Naive thymus-derived CD4-positive, alpha-beta T cell (primary cell): Measurements from ENCODE around the gene PIANP. TPM values are rescaled to one million over a fixed set of nuclear protein-coding genes. Genes with fewer than 3 reads are reported as not detected.

Experiments
- ATAC-seq: fragments of 150-1000 bp; cut with Tn5 transposase; 2 replicates; pipeline ENCODE4 v1.10.0; 2021; ENCODE audit warnings: mild to moderate bottlenecking, moderate library complexity
- CTCF ChIA-PET: fragments of 350-600 bp; sonication (Branson Sonifier 250); formaldehyde crosslinking; loops from one replicate; lab custom pipeline; 2021; ENCODE audit warnings: antibody characterized with exemption; lab: Charles Lee
- POLR2A ChIA-PET: fragments of 350-600 bp; sonication (Branson Sonifier 250); formaldehyde crosslinking; loops from one replicate; lab custom pipeline; 2021; ENCODE audit warnings: antibody characterized with exemption, inconsistent platforms; lab: Charles Lee
- DNase-seq, 9 donors: peaks; one replicate each; pipeline versions ENCODE4 v3.0.0 to v3.0.0-alpha.2; 2020 to 2022; ENCODE audit warnings: mixed read lengths in 1 of 9
- H3K27ac ChIP-seq: one replicate; pipeline ENCODE4 v1.7.0; 2013; ENCODE audit warnings: mild to moderate bottlenecking, low read depth, low read length, moderate library complexity
- H3K27me3 ChIP-seq, 2 donors: one replicate each; pipeline ENCODE4 v1.7.0; 2013; ENCODE audit warnings: low read length in 2 of 2, mild to moderate bottlenecking in 2 of 2, moderate library complexity in 2 of 2; ENCODE audit not compliant: control insufficient read depth in 2 of 2, insufficient read depth in 2 of 2
- H3K36me3 ChIP-seq, 3 experiments: 1 replicate in 2 of 3; 2 replicates in 1 of 3; pipeline ENCODE4 v1.7.0; 2013; ENCODE audit warnings: low read length in 3 of 3, mild to moderate bottlenecking in 3 of 3, moderate library complexity in 1 of 3; ENCODE audit not compliant: insufficient read depth in 3 of 3, control insufficient read depth in 2 of 3
- H3K4me1 ChIP-seq, 2 donors: one replicate each; pipeline ENCODE4 v1.7.0; 2013; ENCODE audit warnings: low read length in 2 of 2, mild to moderate bottlenecking in 2 of 2, moderate library complexity in 1 of 2; ENCODE audit not compliant: control insufficient read depth in 2 of 2, insufficient read depth in 2 of 2
- H3K4me3 ChIP-seq: 2 replicates; pipeline ENCODE4 v1.7.0; 2013; ENCODE audit warnings: mild to moderate bottlenecking, low read length
- H3K9me3 ChIP-seq, 3 experiments: 1 replicate in 2 of 3; 2 replicates in 1 of 3; pipeline ENCODE4 v1.7.0; 2013; ENCODE audit warnings: low read length in 3 of 3; ENCODE audit not compliant: control insufficient read depth in 2 of 3
- H3K27ac Mint-ChIP-seq, 9 donors: one replicate each; pipeline ENCODE4 v1.8.0; 2020 to 2022; ENCODE audit warnings: mixed read lengths in 9 of 9, mild to moderate bottlenecking in 8 of 9, moderate library complexity in 5 of 9, inconsistent platforms in 2 of 9
- H3K27me3 Mint-ChIP-seq, 5 donors: one replicate each; pipeline ENCODE4 v1.8.0; 2021 to 2022; ENCODE audit warnings: mixed read lengths in 5 of 5, mild to moderate bottlenecking in 1 of 5
- H3K36me3 Mint-ChIP-seq, 5 donors: one replicate each; pipeline ENCODE4 v1.8.0; 2020 to 2022; ENCODE audit warnings: mixed read lengths in 5 of 5, mild to moderate bottlenecking in 3 of 5, inconsistent platforms in 1 of 5
- H3K4me1 Mint-ChIP-seq, 7 donors: one replicate each; pipeline ENCODE4 v1.8.0; 2020 to 2022; ENCODE audit warnings: mixed read lengths in 7 of 7, mild to moderate bottlenecking in 3 of 7, inconsistent platforms in 1 of 7
- H3K4me3 Mint-ChIP-seq, 10 donors: one replicate each; pipeline ENCODE4 v1.8.0; 2020 to 2022; ENCODE audit warnings: mild to moderate bottlenecking in 10 of 10, mixed read lengths in 10 of 10, moderate library complexity in 6 of 10, inconsistent platforms in 2 of 10
- H3K9me3 Mint-ChIP-seq, 11 donors: one replicate each; pipeline ENCODE4 v1.8.0; 2020 to 2022; ENCODE audit warnings: mixed read lengths in 11 of 11, mild to moderate bottlenecking in 4 of 11, inconsistent platforms in 1 of 11, moderate library complexity in 1 of 11
- intact Hi-C, 2 donors: fragments of 100-400 bp; cut with micrococcal nuclease; formaldehyde crosslinking; loops; one replicate each; pipeline ENCODE4 v1.15.1; 2023
- polyA plus RNA-seq, 2 donors: library from polyadenylated mRNA; unstranded; fragments of 300-500 nt; fragmentation: Illumina TruSeq; gene quantifications; one replicate each; pipeline ENCODE4 v1.2.3, GENCODE V29; 2021
- total RNA-seq, 6 experiments: library from RNA in 5 of 6; stranded (reverse) in 5 of 6; gene quantifications; 1 replicate in 5 of 6; 2 replicates in 1 of 6; pipeline ENCODE4 v1.2.3 and lab custom pipeline; 2021 to 2026

PIANP gene
- total and polyA plus RNA-seq, 7 experiments from 2014 or later = 0.22 to 1.7 (median 0.84) TPM; not detected in 1

DNA sequence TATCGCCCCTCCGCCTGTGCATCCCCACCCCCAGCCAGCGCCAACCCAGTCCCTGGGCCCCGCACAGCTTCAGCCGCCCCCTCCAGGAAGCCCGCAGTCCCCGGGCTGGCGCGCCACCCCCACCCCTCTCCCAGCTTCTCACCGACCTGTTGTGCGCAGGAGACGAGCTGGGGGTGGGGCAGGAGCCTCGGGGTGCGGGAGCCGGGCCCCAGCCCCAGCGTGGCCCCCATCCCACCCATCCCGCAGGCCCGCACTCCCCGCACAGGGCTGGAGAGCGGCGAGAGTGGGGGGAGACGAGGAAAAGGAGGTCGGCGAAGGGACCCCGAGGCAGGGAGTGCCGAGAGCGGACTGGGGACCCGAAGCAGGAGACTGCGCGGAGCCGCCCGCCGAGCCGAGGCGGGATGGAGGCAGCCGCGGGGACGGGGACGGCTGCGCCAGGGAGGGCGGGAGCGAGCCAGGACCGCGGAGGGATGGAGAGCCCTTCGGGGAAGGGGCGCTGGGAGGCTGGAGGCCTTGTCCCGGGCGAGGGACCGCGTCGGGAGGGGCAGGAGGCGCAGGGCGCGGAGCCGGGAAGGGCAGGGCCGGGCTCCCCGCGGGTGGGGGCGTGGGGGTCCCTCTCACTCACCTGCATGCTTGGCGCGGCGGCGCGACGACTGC lies 498 bp downstream of the PIANP start:
- ChIA-PET CTCF (interaction anchor here (0.9 kb wide), 1 partner anchor 24 kb away, joined by 3 read pairs; the partner anchor contains the start of gene COPS7A), POLR2A (interaction anchor here (0.6 to 2.8 kb wide), 5 partner anchors 10 to 272 kb away, joined by 3 to 16 read pairs (median 5); partner anchors contain the start of genes COPS7A, MLF2, NOP2 and ZNF384)
- Mint-ChIP-seq H3K27ac (peak overlapping the region in 3 of 9 donors; percentile 70 to 87 (median 86)), H3K36me3 (peaks cover 0 to 2% (median 0%) of the 10 kb centered on the region in 5 donors), H3K4me3 (peak overlapping the region; percentile 67 to 92 (median 76)), H3K4me1 (peaks cover 13 to 39% (median 25%) of the 10 kb centered on the region in 7 donors), H3K9me3 (peaks cover 0 to 5% (median 0%) of the 10 kb centered on the region in 11 donors), H3K27me3 (peaks cover 5 to 70% (median 46%) of the 10 kb centered on the region in 5 donors)
- DNase-seq (peak in 2 of 9 donors; percentile 15 to 28), ATAC-seq (peak; percentile 49)
- intact Hi-C loops = loop anchor here in 1 of 2 donors (1.0 kb wide), 3 partner anchors 11 to 191 kb away; partner anchors contain the start of genes COPS7A and ZNF384
- no peaks in the 10 kb centered on the region for H3K36me3 ChIP-seq
- H3K4me1 ChIP-seq = peaks cover 5 to 8% of the 10 kb centered on the region in 2 donors
- peak overlapping the region; percentile 37 for H3K4me3 ChIP-seq
- H3K9me3 ChIP-seq = no peaks in the 10 kb centered on the region
- peaks cover 0 to 6% of the 10 kb centered on the region in 2 donors for H3K27me3 ChIP-seq
- peak overlapping the region; percentile 25 for H3K27ac ChIP-seq

DNA sequence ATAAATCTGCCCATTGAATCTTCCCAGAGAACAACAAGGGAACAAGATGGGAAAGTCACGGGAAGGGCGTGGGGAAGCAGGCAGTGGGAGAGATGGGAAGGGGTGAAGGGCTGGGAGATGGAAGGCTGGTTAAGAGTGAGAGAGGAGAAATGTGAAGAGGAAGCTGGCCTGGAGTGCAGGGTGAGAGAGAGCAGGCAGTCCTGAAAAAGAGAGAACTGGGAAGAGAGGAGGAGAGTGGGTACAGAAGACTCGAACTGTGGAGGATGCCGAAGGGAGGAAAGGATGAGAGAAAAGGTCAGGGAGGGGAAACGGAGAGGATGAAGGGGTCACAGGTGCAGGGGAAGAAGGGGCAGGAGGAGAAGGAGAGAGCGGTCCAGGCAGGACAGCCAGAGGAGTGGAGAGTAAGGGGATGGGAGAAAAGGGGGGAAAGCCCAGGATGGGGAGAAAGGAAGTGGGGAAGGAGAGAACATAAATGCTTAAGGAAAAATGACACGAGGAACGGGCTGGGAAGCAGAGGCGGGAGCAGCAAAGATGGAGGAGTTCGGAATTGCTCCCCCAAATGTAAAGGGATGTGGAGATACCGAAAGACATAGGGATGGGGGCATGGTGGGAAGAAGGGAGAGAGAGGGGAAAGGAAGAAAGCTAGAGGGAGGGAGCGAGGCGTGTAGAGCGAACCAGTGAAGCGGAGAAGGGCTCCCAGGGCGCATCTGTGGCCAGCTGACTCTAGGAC lies 1.2 kb downstream of the PIANP start:
- no peak overlapping the region for H3K27ac ChIP-seq
- DNase-seq (no peak), ATAC-seq (no peak)
- Mint-ChIP-seq H3K36me3 (peaks cover 0 to 2% (median 0%) of the 10 kb centered on the region in 5 donors), H3K27ac (peak overlapping the region in 6 of 9 donors; percentile 41 to 87 (median 68)), H3K9me3 (peaks cover 0 to 5% (median 0%) of the 10 kb centered on the region in 11 donors), H3K4me3 (peak overlapping the region; percentile 67 to 92 (median 76)), H3K27me3 (peaks cover 5 to 64% (median 45%) of the 10 kb centered on the region in 5 donors), H3K4me1 (peaks cover 13 to 39% (median 25%) of the 10 kb centered on the region in 7 donors)
- peaks cover 5 to 8% of the 10 kb centered on the region in 2 donors for H3K4me1 ChIP-seq
- POLR2A ChIA-PET = interaction anchor here (0.6 to 2.8 kb wide), 6 partner anchors 10 to 273 kb away, joined by 3 to 16 read pairs (median 4); partner anchors contain the start of genes COPS7A, MLF2, NOP2 and USP5
- peak overlapping the region; percentile 37 for H3K4me3 ChIP-seq
- H3K9me3 ChIP-seq = no peaks in the 10 kb centered on the region
- CTCF ChIA-PET = interaction anchor here (0.6 to 1.1 kb wide), 5 partner anchors 25 to 173 kb away, joined by 3 to 4 read pairs (median 4); partner anchors contain the start of gene COPS7A
- H3K27me3 ChIP-seq = peaks cover 0 to 6% of the 10 kb centered on the region in 2 donors
- intact Hi-C loops = no loop called here
- no peaks in the 10 kb centered on the region for H3K36me3 ChIP-seq

DNA sequence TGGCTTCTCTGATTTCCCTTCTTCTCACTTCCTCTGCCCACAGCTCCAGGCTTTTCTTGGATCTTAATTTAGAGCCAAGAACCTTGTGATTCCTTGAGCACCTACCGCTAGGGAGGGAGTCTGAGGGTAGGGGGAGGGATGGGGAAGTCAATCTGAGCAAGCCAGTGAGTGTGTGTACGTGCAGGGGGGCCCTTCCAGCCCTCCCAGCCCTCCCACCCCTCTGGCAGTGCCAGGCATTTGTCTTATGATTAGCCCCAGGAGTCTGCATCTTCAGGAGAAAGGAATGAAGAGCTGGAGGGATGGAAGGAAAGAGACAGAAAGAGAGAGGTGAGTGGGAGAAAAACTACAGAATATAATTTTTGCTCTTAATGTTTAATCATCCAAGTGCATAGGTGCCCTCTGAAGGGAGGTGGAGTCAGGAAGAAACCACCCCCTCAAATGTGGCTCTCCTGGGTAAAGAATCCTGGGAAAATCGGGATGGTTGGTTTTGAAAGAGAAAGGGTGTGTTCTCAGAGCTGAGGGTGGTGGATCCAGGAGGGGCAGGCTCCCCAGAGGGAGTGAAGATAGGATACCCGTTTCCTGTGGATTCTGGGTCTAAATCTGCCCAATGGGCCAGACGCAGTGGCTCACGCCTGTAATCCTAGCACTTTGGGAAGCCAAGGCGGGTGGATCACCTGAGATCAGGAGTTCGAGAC lies 2.1 kb downstream of the PIANP start:
- H3K27ac Mint-ChIP-seq = peak overlapping the region in 2 of 9 donors; percentile 67 to 87
- peak overlapping the region in 7 of 10 donors; percentile 67 to 92 (median 68) for H3K4me3 Mint-ChIP-seq
- H3K36me3 Mint-ChIP-seq = peaks cover 0 to 2% (median 0%) of the 10 kb centered on the region in 5 donors
- H3K4me1 Mint-ChIP-seq = peaks cover 11 to 38% (median 25%) of the 10 kb centered on the region in 7 donors
- H3K9me3 Mint-ChIP-seq = peaks cover 0 to 5% (median 0%) of the 10 kb centered on the region in 11 donors
- no peak for ATAC-seq
- POLR2A ChIA-PET = interaction anchor here (1.4 to 2.8 kb wide), 3 partner anchors 9 to 154 kb away, joined by 3 to 16 read pairs (median 16); partner anchors contain the start of genes COPS7A, USP5 and ZNF384
- H3K27me3 Mint-ChIP-seq = peaks cover under 1 to 55% (median 36%) of the 10 kb centered on the region in 5 donors
- CTCF ChIA-PET = interaction anchor here (0.6 to 1.1 kb wide), 6 partner anchors 19 to 447 kb away, joined by 3 to 5 read pairs (median 4); no protein-coding TSS in a partner anchor
- intact Hi-C loops = no loop called here
- H3K36me3 ChIP-seq = no peaks in the 10 kb centered on the region
- H3K4me3 ChIP-seq = no peak overlapping the region
- no peak overlapping the region for H3K27ac ChIP-seq
- peaks cover 5 to 8% of the 10 kb centered on the region in 2 donors for H3K4me1 ChIP-seq
- no peaks in the 10 kb centered on the region for H3K9me3 ChIP-seq
- H3K27me3 ChIP-seq = peaks cover 0 to 6% of the 10 kb centered on the region in 2 donors
- DNase-seq = no peak

DNA sequence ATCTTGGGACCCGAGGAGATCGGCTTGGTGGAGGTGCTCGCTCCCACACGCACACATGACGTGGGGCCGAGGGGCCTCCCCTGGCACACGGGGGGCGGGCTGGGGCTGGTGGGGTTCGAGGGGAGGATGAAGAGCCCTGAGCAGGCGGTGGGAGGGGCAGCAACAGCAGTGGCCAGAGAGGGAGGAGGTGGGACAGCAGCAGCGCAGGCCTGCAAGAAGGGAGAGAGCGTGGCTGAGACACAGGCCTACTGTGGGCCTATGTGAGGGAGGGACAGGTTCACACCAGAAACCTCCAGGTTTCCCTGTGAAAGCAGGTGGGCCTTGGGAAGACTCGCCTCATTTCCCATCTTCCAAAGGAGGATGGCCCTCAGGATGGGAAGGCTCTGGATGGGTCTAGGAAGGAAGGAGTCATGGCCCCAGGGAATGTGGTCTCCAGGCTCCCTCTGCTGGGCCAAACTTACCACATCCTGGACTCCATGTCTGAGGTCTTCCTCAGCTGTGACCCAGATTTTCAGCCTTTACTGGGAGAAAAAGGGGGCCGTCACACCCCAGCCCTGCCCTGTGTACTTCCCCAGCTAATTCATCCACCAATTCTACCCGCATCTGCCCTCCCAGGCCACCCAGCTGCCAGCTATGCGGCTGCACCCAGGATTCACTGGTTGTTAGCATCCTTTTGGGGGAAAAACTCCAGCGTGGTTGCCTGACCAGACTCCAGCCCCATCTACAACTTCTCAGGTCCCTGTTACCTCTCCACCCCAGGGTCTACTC lies 2.8 kb downstream of the PIANP start:
- ChIA-PET CTCF (interaction anchor here (0.6 to 0.7 kb wide), 3 partner anchors 20 to 448 kb away, joined by 3 to 5 read pairs (median 3); no protein-coding TSS in a partner anchor), POLR2A (interaction anchor here (2.8 kb wide), 1 partner anchor 26 kb away, joined by 16 read pairs; the partner anchor contains the start of gene COPS7A)
- Histone ChIP-seq H3K36me3 (no peaks in the 10 kb centered on the region), H3K4me1 (peaks cover 5 to 8% of the 10 kb centered on the region in 2 donors), H3K9me3 (no peaks in the 10 kb centered on the region), H3K4me3 (no peak overlapping the region), H3K27ac (no peak overlapping the region), H3K27me3 (peaks cover 0 to 6% of the 10 kb centered on the region in 2 donors)
- Mint-ChIP-seq H3K4me1 (peaks cover 9 to 39% (median 28%) of the 10 kb centered on the region in 7 donors), H3K27me3 (peaks cover 0 to 47% (median 29%) of the 10 kb centered on the region in 5 donors), H3K27ac (peak overlapping the region in 2 of 9 donors; percentile 24 to 51), H3K36me3 (peaks cover 0 to 2% (median 0%) of the 10 kb centered on the region in 5 donors), H3K4me3 (peak overlapping the region in 1 of 10 donors; percentile 25), H3K9me3 (peaks cover 0 to 3% (median 0%) of the 10 kb centered on the region in 11 donors)
- intact Hi-C loops = no loop called here
- DNase-seq (no peak), ATAC-seq (peak; percentile 25)

DNA sequence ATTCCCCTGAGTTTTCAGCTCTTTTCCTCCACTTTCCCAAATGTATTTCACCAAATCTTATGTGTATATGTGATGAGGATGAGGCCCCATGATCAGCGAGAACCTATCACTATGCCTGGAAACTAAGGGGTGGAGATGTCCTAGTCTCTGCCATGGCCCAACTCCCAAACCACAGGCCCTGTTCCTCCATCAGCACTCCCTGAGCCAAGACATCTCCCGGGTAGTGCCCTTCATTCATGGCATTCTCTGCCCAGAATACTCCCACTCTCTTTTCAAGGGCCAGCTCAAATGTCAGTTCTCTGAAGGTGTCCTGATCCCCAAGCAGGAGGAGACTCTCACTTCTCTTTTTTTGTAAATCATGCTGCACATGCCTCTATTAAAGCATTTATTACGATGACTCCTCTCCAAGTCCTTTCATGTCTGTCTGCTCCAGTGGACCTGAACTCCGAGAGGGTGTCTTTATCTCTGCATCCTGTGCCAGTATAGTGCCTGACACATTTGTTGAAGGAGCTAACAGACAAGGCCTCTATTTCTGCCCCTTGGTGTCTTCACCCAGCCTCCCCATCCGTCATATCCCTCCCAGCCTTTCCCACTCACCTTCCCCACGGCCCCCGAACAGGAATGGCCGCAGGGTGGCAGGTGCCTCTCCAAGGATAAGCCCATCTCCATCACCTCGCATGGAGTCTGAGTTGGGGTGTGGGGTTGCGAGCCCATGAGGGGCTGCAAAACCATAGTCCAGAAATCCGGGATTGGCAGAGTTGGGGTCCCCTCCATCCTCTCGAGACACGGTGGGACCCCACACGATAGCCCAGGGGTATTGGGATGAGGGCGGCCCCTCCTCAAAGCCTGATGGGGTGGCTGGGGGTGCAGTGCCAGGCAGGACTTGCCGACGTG lies 3.7 kb downstream of the PIANP start:
- no peaks in the 10 kb centered on the region for H3K9me3 ChIP-seq
- intact Hi-C loops = no loop called here
- Mint-ChIP-seq H3K9me3 (peaks cover 0 to 1% (median 0%) of the 10 kb centered on the region in 11 donors), H3K27ac (peak overlapping the region in 4 of 9 donors; percentile 6 to 32 (median 16)), H3K36me3 (peaks cover 0 to 4% (median 0%) of the 10 kb centered on the region in 5 donors), H3K4me3 (no peak overlapping the region), H3K4me1 (peaks cover 9 to 38% (median 28%) of the 10 kb centered on the region in 7 donors), H3K27me3 (peaks cover 0 to 40% (median 21%) of the 10 kb centered on the region in 5 donors)
- H3K27me3 ChIP-seq = peaks cover 0 to 6% of the 10 kb centered on the region in 2 donors
- ATAC-seq (no peak), DNase-seq (no peak)
- peaks cover 0 to 4% (median 0%) of the 10 kb centered on the region in 3 experiments for H3K36me3 ChIP-seq
- H3K4me3 ChIP-seq = no peak overlapping the region
- CTCF ChIA-PET = interaction anchor here (0.8 kb wide), 1 partner anchor 37 kb away, joined by 3 read pairs; no protein-coding TSS in a partner anchor
- POLR2A ChIA-PET = interaction anchor here (0.5 to 0.6 kb wide), 2 partner anchors 29 to 79 kb away, joined by 3 read pairs; no protein-coding TSS in a partner anchor
- no peak overlapping the region for H3K27ac ChIP-seq
- H3K4me1 ChIP-seq = peaks cover 5 to 8% of the 10 kb centered on the region in 2 donors
